ENCODE results near the gene LTBP4. TPM values are rescaled to one million over a fixed set of nuclear protein-coding genes. Genes with fewer than 3 reads are reported as not detected.
"Not testable (repeated sequence)": the region's sequence is repeated elsewhere in the genome, so short reads cannot be mapped to it uniquely, and the experiment has no call there.

LTBP4 gene
- total RNA-seq, 3 donors from 2014 or later: 141 to 244 (median 160) TPM

- intact Hi-C loops (cut with DNase I, micrococcal nuclease): no loop called here
- Histone ChIP-seq H3K4me3 (no peak overlapping the region), H3K36me3 (ENCODE audit: low read depth) (no peaks in the 10 kb centered on the region), H3K4me1 (ENCODE audit: low read depth) (peaks cover 5% of the 10 kb centered on the region), H3K9me3 (no peaks in the 10 kb centered on the region)
- TF ChIP-seq, protein P1, sequence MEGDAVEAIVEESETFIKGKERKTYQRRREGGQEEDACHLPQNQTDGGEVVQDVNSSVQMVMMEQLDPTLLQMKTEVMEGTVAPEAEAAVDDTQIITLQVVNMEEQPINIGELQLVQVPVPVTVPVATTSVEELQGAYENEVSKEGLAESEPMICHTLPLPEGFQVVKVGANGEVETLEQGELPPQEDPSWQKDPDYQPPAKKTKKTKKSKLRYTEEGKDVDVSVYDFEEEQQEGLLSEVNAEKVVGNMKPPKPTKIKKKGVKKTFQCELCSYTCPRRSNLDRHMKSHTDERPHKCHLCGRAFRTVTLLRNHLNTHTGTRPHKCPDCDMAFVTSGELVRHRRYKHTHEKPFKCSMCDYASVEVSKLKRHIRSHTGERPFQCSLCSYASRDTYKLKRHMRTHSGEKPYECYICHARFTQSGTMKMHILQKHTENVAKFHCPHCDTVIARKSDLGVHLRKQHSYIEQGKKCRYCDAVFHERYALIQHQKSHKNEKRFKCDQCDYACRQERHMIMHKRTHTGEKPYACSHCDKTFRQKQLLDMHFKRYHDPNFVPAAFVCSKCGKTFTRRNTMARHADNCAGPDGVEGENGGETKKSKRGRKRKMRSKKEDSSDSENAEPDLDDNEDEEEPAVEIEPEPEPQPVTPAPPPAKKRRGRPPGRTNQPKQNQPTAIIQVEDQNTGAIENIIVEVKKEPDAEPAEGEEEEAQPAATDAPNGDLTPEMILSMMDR (IDR thresholded peaks at IDR 0.05): no peak
- ATAC-seq: no peak
- no peak for DNase-seq
Observed at GRCh38 chr19:40642757-40643305, 41.7 kb downstream of the LTBP4 start.

DNA sequence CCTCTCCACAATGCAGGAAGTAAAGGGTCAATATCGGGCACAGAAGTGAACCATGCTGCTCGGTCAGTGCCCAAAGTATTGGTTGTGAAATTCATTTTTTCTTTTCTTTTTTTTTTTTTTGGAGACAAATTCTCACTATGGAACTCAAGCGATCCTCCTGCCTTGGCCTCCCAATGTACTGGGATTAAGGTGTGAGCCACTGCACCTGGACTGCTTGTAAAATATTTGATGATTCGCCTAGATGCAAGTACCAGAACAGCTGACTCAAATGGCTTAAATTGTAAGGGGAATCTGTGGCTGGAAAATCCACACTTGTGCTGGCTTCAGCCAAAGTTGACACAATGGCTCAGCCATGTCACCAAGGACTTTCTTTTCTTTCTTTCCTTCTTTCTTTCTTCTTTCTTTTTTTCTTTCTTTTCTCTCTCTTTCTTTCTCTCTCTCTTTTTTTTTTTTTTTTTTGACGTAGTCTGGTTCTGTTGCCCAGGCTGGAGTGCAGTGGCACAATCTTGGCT lies 45.6 kb downstream of the LTBP4 start:
- DNase-seq: no peak
- Histone ChIP-seq H3K4me1 (ENCODE audit: low read depth) (no peaks in the 10 kb centered on the region), H3K36me3 (ENCODE audit: low read depth) (no peaks in the 10 kb centered on the region), H3K9me3 (no peaks in the 10 kb centered on the region), H3K4me3 (no peak overlapping the region)
- intact Hi-C loops (cut with DNase I, micrococcal nuclease): no loop called here
- ATAC-seq: no peak
- TF ChIP-seq, protein P1 (IDR thresholded peaks at IDR 0.05): no peak

DNA sequence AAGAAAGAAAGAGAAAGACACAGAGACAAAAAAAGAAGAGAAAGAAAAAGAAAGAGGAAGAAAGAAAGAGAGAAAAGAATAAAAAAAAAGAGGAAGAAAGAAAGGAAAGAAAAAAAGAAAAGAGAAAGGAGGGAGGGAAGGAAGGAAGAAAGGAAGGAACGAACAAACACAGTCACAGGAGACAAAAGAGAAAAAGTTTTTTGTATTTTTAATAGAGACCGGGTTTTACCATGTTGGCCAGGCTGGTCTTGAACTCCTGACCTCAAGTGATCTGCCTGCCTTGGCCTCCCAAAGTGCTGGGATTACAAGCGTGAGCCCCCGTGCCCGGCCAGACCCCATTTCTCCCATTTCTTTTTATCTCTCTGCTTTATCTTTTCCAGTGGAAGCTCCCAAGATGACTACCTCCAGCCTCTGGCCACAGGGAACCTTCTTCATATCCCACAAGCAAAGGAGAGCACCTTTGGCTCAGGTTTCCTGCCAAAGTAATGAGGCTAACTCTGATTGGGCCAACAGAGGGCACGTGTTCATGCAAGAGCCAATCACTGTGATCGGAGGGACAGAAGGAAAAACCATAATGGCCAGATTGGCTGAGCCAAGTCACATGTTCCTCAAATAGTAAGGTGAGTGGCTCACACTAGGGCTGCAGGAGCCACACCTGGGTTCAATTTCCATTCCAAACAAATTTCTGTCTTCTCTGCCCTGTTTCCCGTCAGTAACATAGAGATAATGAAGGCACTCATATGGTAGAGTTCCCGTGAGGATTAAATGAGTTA lies 48.9 kb downstream of the LTBP4 start:
- H3K4me1 ChIP-seq (ENCODE audit: low read depth); H3K9me3 ChIP-seq; ATAC-seq; H3K4me3 ChIP-seq; H3K36me3 ChIP-seq (ENCODE audit: low read depth); intact Hi-C loops (cut with DNase I, micrococcal nuclease); DNase-seq: not testable (repeated sequence)

DNA sequence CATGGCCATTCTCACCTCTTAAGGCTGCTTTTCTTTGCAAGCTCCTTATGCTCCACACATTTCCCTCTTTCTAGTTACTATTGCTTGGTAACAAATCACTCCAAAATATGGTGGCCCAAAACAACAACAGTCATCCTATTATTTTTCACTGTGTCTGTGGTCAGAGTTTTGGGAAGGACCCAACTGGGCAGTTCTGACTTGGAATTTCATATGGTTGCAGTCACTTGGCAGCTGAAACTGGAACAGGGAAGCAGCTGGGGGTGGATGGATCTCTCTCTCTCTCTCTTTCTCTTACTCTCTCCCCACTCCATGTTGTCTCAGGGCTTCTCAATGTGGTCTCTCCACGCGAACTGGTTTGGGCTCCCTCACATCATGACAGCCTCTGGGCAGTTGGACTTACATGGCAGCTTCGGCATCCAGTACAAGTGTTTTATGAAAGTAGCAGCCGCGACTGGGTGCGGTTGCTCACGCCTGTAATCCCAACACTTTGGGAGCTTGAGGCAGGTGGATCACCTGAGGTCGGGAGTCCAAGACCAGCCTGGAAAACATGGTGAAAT lies 49.7 kb downstream of the LTBP4 start:
- TF ChIP-seq, protein P1 (IDR thresholded peaks at IDR 0.05): no peak
- Histone ChIP-seq H3K9me3 (no peaks in the 10 kb centered on the region), H3K4me1 (ENCODE audit: low read depth) (no peaks in the 10 kb centered on the region), H3K4me3 (no peak overlapping the region), H3K36me3 (ENCODE audit: low read depth) (no peaks in the 10 kb centered on the region)
- peak; percentile 23 for ATAC-seq
- intact Hi-C loops (cut with DNase I, micrococcal nuclease): no loop called here
- no peak for DNase-seq

GRCh38 chr19:40652303-40652702 lies 51.1 kb downstream of the LTBP4 start:
- H3K36me3 ChIP-seq (ENCODE audit: low read depth); ATAC-seq; H3K4me3 ChIP-seq; DNase-seq; H3K4me1 ChIP-seq (ENCODE audit: low read depth); H3K9me3 ChIP-seq; intact Hi-C loops (cut with DNase I, micrococcal nuclease): not testable (repeated sequence)

DNA sequence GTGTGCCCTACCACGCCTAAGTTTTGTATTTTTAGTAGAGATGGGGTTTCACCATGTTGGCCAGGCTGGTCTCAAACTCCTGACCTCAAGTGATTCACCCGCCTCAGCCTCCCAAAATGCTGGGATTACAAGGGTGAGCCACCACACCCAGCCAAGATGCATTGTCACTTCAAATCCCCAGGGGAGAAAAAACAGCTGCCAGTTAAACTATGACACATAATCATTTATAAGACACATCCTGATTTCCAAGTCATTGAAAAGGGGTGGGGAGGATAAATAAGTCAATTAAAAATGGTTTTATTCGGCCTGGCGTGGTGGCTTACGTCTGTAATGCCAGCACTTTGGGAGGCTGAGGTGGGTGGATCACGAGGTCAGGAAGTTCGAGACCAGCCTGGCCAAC lies 54.5 kb downstream of the LTBP4 start:
- H3K36me3 ChIP-seq (ENCODE audit: low read depth); H3K9me3 ChIP-seq; H3K4me3 ChIP-seq; intact Hi-C loops (cut with DNase I, micrococcal nuclease); ATAC-seq; H3K4me1 ChIP-seq (ENCODE audit: low read depth); DNase-seq: not testable (repeated sequence)

- H3K36me3 ChIP-seq (ENCODE audit: low read depth): no peaks in the 10 kb centered on the region
- H3K9me3 ChIP-seq: no peaks in the 10 kb centered on the region
- intact Hi-C loops (cut with DNase I, micrococcal nuclease): no loop called here
- TF ChIP-seq, protein P1 (IDR thresholded peaks at IDR 0.05): no peak
- H3K4me1 ChIP-seq (ENCODE audit: low read depth): no peaks in the 10 kb centered on the region
- ATAC-seq (no peak), DNase-seq (no peak)
- no peak overlapping the region for H3K4me3 ChIP-seq
Observed at GRCh38 chr19:40658031-40658430, 56.9 kb downstream of the LTBP4 start.
